HG03139 (cell line): Measurements from ENCODE around the gene AIG1.
"Not testable (repeated sequence)": the region's sequence is repeated elsewhere in the genome, so short reads cannot be mapped to it uniquely, and the experiment has no call there.

Experiments
- ATAC-seq: cut with Tn5 transposase; IDR thresholded peaks from one replicate; pipeline ENCODE4 v1.9.1; 2021; ENCODE audit not compliant: unreplicated experiment

The AIG1 gene

GRCh38 chr6:143223895-143224294, 163.2 kb downstream of the AIG1 start:
- no peak for ATAC-seq

GRCh38 chr6:143224516-143224915, 163.8 kb downstream of the AIG1 start:
- no peak for ATAC-seq

- ATAC-seq, result no peak
These were observed 165.2 kb downstream of the AIG1 start for GRCh38 chr6:143225929-143226328.

- no peak for ATAC-seq
These were observed 167.0 kb downstream of the AIG1 start for GRCh38 chr6:143227675-143228074.

GRCh38 chr6:143229400-143229799, 168.7 kb downstream of the AIG1 start:
- no peak for ATAC-seq

- ATAC-seq, result no peak
These were observed 172.2 kb downstream of the AIG1 start for GRCh38 chr6:143232849-143233248.

GRCh38 chr6:143233554-143234285, 173.0 kb downstream of the AIG1 start:
- ATAC-seq, result no peak

GRCh38 chr6:143234734-143235133, 174.0 kb downstream of the AIG1 start:
- no peak for ATAC-seq

GRCh38 chr6:143236151-143236798, 175.6 kb downstream of the AIG1 start:
- ATAC-seq, result no peak

- no peak for ATAC-seq
These were observed 177.6 kb downstream of the AIG1 start for GRCh38 chr6:143238306-143238705.

GRCh38 chr6:143241111-143241510, 180.4 kb downstream of the AIG1 start:
- no peak for ATAC-seq

- ATAC-seq, result no peak
These were observed 181.2 kb downstream of the AIG1 start for GRCh38 chr6:143241911-143242310.

GRCh38 chr6:143243786-143244185, 183.1 kb downstream of the AIG1 start:
- ATAC-seq, result no peak

- ATAC-seq, result no peak
These were observed 185.0 kb downstream of the AIG1 start for GRCh38 chr6:143245656-143246055.

GRCh38 chr6:143246166-143246775, 185.6 kb downstream of the AIG1 start:
- not testable (repeated sequence) for ATAC-seq

- no peak for ATAC-seq
These were observed 186.9 kb downstream of the AIG1 start for GRCh38 chr6:143247586-143247985.

GRCh38 chr6:143248359-143248758, 187.7 kb downstream of the AIG1 start:
- ATAC-seq, result no peak

- ATAC-seq, result no peak
These were observed 190.6 kb downstream of the AIG1 start for GRCh38 chr6:143251288-143251687.

GRCh38 chr6:143252961-143253360, 192.3 kb downstream of the AIG1 start:
- no peak for ATAC-seq

GRCh38 chr6:143253586-143253985, 192.9 kb downstream of the AIG1 start:
- no peak for ATAC-seq

GRCh38 chr6:143258945-143259344, 198.3 kb downstream of the AIG1 start:
- no peak for ATAC-seq

GRCh38 chr6:143260857-143261256, 200.2 kb downstream of the AIG1 start:
- ATAC-seq, result no peak
